GM03348 (cell line): ENCODE results near the gene PNMT.
"Not testable (repeated sequence)": the region's sequence is repeated elsewhere in the genome, so short reads cannot be mapped to it uniquely, and the experiment has no call there.

Source experiments
- DNase-seq: peaks from one replicate; pipeline ENCODE4 v3.0.0; 2012; ENCODE audit warnings: low spot score

PNMT gene

DNA sequence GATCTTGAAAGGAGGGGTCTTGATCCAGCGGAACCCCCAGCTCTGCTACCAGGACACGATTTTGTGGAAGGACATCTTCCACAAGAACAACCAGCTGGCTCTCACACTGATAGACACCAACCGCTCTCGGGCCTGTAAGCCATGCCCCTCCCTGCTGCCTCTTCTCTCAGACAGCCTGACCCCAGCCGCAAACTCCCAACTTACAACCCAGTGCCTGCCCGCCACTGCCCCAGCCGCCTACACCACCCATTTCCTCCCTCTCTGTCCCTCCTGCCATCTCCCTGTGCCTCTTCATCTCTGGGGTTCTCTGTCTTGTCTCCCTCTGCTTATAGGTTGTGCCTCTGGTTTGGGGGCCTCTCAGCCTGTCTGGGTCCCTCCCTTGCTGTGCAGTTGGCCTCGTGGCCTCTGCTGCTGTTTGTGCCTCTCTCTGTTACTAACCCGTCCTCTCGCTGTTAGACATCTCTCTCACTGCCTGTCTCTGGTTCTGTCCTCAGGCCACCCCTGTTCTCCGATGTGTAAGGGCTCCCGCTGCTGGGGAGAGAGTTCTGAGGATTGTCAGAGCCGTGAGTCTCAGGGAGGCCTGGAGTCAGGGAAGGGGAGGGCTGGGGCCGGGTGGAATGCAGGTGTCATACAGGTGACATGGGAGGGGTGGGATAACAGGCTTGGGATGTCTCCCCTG lies 41.2 kb downstream of the PNMT start:
- DNase-seq = no peak

DNA sequence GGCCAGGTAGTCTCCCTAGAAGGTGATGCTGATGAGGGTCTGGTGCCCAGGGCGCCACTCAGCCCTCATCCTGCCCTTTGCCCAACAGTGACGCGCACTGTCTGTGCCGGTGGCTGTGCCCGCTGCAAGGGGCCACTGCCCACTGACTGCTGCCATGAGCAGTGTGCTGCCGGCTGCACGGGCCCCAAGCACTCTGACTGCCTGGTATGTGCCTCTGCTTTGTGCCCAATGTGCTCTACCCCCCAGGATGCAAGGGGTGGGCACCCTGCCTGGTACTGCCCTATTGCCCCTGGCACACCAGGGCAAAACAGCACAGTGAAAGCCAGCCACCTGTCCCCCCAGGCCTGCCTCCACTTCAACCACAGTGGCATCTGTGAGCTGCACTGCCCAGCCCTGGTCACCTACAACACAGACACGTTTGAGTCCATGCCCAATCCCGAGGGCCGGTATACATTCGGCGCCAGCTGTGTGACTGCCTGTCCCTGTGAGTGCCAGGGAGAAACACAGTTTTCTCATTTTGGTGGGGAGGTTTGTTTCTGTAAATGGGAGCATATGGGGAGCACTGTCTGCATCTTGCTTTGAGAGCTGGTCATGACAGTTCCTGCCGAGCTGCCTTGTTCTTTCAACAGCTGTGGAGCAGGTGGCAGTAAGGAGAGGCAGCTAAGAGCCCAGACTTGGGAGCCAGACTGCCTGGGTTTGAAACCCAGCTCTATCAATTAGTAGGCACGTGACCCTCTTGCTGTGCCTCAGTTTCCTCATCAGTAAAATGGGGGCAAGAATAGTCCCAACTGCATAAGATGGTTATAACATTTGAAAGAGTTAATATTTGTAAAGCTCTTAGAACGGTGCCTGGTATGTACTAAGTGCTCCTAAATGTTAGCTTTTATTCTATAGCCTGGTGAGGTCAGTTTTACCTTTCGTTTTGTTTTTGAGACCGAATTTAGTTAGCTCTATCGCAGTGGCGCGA lies 42.0 kb downstream of the PNMT start:
- no peak for DNase-seq

GRCh38 chr17:39711071-39711470 lies 42.8 kb downstream of the PNMT start:
- not testable (repeated sequence) for DNase-seq

- DNase-seq = no peak
These were observed 43.6 kb downstream of the PNMT start for GRCh38 chr17:39711851-39712250.

- no peak for DNase-seq
These were observed 46.0 kb downstream of the PNMT start for GRCh38 chr17:39714234-39714633.

- DNase-seq = no peak
These were observed 47.3 kb downstream of the PNMT start for GRCh38 chr17:39715375-39716072.

DNA sequence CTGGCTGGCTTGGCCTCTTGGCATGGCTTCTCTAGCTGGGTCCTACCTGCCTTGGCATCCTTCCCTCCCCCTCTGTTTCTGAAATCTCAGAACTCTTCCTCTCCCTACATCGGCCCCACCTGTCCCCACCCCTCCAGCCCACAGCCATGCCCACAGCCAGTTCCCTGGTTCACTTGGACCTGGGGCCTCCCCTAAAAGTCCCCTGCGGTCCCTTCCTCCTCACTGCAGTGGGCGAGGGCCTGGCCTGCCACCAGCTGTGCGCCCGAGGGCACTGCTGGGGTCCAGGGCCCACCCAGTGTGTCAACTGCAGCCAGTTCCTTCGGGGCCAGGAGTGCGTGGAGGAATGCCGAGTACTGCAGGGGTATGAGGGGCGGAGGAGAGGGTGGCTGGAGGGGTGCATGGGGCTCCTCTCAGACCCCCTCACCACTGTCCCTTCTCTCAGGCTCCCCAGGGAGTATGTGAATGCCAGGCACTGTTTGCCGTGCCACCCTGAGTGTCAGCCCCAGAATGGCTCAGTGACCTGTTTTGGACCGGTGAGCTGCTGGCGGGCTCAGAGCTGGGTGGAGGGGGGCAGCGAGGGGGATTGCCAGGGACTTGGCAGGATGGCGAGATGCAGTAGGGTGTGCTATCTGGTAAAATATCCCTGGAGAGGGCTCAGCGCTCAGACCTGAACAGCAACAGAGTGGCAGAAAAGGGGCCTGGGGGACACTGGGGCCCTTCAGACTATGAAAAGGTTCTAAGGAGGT lies 48.0 kb downstream of the PNMT start:
- DNase-seq = no peak

- no peak for DNase-seq
These were observed 48.8 kb downstream of the PNMT start for GRCh38 chr17:39716879-39717536.

- DNase-seq = no peak
These were observed 49.4 kb downstream of the PNMT start for GRCh38 chr17:39717660-39718059.

- no peak for DNase-seq
These were observed 51.5 kb downstream of the PNMT start for GRCh38 chr17:39719563-39720355.
